Measurements from ENCODE around the gene USP34.
A peak's percentile ranks its signal among the peaks of the same experiment; 100 is the strongest.

Gene USP34

DNA sequence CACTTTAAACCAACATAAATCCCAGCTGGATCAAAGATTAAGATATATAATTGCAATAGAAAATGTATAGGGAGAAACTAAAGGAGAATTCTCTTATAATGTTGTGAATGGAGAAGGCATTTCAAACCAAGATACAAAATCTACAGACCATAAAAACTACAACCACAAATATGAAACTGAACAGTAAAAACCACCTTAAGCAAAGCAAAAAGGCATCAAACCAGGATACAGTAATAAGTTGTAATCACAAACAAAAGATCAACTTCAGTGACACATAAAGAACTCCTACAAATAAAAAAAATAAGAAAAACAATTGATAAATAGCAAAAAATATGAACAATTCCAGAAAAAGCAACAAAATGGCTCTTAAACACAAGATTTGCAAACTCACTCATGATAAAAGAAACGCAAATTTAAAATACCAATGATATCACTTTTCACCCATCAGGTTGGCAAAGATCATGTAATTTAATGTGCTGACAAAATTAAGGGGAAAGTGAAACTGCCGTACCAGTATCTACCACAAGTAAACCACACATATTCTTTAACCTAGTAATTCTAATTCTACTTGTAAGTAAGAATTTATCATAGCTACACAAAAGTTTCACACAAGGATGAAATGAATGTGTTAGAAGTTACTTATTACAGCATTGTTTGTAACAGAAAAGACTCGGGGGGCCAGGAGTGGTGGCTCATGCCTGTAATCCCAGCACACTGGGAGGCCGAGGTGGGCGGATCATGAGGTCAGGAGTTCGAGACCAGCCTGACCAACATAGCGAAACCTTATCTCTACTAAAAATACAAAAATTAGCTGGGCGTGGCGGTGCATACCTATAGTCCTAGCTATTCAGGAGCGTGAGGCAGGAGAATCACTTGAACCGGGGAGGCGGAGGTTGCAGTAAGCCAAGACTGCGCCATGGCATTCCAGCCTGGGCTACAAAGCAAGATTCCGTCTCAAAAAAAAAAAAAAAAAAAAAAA is 101.9 kb downstream of the USP34 start:
- no peak for DNase-seq (ENCODE audit: low spot score)

DNA sequence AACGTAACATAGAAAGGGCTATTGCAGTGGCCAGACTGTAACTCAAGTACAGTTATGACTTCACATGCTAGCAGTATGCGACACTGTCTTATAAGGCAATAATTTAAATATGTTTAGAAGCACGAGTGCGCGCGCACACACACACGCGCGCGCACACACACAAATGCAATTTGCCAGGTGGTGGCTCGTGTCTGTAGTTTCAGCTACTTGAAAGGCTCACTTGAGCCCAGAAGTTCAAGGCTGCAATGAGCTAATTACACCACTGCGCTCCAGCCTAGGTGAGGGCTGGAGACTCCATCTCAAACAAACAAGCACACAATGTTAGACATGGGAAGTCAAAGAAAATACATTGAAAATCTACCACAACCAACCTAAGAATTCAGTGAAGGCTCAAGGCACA is 103.7 kb downstream of the USP34 start:
- DNase-seq (ENCODE audit: low spot score), result no peak

- DNase-seq (ENCODE audit: low spot score), result no peak
These were observed 107.3 kb downstream of the USP34 start for GRCh38 chr2:61363580-61363979.

GRCh38 chr2:61362873-61363272 is 108.0 kb downstream of the USP34 start:
- DNase-seq (ENCODE audit: low spot score), result no peak

DNA sequence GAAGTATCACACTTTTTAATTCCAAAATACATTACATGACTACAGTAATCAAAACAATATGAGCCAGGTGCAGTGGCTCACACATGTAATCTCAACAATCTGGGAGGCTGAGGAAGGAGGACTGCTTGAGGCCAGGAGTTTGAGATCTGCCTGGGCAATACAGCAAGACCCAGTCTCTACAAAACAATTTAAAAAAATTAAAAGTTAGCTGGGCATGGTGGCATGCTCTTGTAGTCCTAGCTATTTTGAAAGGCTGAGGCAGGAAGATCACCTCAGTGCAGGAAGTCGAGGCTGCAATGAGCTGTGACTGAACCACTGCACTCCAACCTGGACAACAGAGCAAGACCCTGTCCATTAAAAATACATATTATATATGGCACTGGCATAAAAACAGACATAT is 109.8 kb downstream of the USP34 start:
- no peak for DNase-seq (ENCODE audit: low spot score)

GRCh38 chr2:61359058-61359457 is 111.8 kb downstream of the USP34 start:
- no peak for DNase-seq (ENCODE audit: low spot score)

DNA sequence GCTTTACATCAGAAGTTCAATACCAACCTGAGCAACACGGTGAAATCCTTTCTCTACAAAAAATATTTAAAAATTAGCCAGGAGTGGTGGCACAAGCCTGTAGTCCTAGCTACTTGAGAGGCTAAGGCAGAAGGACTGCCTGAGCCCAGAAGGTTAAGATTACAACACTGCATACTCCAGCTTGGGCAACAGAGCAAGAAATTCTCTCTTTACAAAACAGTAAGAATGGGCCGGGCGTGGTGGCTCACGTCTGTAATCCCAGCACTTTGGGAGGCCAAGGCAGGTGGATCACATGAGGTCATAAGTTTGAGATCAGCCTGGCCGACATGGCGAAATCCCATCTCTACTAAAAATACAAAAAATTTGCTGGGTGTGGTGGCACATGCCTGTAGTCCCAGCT is 113.2 kb downstream of the USP34 start:
- no peak for DNase-seq (ENCODE audit: low spot score)

- DNase-seq (ENCODE audit: low spot score), result peak; percentile 37
These were observed 113.9 kb downstream of the USP34 start for GRCh38 chr2:61356958-61357350.

GRCh38 chr2:61356261-61356957 is 114.5 kb downstream of the USP34 start:
- DNase-seq (ENCODE audit: low spot score), result peak; percentile 13

- DNase-seq (ENCODE audit: low spot score), result no peak
These were observed 116.2 kb downstream of the USP34 start for GRCh38 chr2:61354543-61355197.

DNA sequence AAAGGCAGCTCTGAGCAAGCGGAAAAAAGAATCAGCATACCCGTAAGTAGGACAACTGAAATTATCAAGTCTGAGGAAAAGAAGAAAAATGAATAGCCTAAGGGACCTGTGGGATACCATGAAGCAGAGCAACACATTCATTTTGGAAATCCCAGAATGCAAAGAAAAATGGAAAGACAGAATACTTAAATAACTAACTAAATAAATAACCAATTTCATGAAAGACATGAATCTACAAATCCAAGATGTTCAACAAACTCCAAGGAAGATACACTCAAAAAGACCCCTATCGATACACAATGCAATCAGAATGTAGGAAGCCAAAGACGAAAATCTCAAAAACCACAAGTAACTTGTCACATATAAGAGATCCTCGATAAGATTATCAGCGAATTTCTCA is 117.0 kb downstream of the USP34 start:
- DNase-seq (ENCODE audit: low spot score), result no peak

DNA sequence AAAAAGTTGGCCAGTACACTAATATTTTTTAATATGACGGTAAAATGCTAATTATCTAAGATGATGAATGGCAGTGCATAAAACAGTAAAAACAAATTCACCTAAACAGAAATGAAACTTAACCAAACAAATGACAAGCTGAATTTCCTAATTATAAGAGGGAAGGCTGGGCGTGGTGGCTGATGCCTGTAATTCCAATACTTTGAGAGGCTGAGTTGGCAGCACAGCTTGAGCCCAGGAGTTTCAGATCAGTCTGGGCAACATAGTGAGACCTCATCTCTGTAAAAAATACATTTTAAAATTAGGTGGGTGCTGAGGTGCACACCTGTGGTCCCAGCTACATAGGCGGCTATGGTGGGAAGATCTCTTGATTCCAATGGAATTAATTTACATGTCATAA is 120.1 kb downstream of the USP34 start:
- no peak for DNase-seq (ENCODE audit: low spot score)

DNA sequence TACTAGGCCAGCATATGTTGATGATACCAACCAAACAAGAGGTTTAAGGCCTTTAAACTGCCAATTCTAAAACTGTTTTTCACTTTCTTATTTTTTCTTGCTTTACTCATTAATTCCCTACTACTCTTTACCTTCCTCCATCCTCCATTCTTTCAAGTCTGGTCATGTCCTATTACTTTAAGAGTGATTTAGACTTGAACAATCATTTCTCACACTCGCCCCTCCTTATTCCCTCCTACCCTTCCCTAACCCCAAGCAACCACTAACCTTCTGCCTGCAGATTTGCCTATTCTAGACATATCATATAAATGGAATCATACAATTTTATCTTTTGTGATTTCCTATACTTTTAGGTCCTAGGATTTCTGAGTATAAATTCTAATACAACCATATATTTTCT is 127.7 kb downstream of the USP34 start:
- DNase-seq (ENCODE audit: low spot score), result no peak

DNA sequence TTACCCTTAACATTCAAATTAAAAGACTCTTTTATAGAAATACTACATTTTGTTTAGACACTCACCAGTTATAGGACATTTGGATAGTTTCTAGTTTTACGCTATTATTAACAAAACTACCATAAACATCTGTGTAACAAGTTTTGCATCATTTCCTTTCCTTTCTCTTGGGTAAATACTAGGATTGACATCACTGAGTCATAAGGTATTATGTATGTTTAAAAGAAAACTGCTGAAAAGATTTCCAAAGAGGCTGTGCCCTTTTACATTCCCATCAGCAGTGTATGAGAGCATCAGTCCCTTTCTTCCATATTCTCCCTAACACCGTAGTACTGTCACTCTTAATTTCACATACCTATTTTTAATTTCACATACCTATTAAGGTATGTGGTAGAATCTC is 130.6 kb downstream of the USP34 start:
- no peak for DNase-seq (ENCODE audit: low spot score)

DNA sequence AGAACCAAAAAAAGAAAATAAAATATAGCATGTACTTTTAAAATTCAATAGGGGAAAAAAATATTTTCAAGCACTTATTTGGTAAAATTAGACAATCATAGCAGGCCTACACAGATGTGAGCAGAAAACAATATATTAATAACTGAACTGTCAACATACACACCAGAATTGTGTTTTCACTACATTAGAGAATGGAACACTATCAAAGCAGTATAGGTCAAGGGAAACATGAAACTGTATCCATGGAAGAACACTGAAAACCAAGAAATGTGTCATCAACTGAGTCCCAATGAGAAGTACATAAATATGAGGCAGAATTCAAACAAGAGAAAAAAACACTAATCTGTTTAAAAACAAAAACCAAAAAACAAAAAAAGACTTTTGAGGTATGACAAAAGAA is 132.4 kb downstream of the USP34 start:
- DNase-seq (ENCODE audit: low spot score), result no peak

DNA sequence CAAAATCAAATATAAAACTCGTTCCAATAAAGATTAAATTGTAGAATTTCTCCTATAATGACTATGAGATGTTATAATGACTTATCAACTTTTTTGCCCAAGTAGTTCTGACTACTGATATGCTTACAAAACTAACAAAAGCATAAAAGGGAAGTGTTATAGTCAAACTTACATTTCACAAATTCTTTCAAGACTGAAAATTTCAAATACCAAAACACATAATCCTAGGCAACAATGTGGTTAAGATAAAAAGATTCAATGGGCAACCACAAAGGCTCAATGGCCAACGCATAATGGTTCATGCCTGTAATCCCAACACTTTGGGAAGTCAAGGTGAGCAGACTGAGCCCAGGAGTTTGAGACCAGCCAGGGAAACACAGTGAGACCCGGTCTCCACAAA is 135.7 kb downstream of the USP34 start:
- DNase-seq (ENCODE audit: low spot score), result no peak

- no peak for DNase-seq (ENCODE audit: low spot score)
These were observed 136.4 kb downstream of the USP34 start for GRCh38 chr2:61334466-61334865.

DNA sequence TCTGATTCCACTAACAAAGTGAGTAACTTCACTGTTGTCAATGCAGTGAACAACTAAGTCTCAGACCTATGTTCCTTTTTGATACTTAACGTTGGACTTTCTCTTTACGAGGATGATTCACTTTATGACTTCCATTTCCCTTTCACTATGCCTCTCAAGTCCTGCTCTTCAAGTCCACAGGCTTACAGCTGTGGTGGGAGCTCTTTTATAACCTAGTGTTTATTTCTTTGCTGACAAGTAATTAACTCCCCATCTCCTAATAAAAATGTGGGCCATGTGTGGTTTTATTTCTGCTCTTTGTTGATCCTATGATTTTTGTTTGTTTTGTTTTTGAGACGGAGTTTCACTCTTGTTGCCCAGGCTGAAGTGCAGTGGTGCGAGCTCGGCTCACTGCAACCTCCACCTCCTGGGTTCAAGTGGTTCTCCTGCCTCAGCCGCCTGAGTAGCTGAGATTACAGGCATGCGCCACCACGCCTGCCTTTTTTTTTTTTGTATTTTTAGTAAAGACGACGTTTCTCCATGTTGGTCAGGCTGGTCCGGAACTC is 142.1 kb downstream of the USP34 start:
- peak; percentile 9 for DNase-seq (ENCODE audit: low spot score)

DNA sequence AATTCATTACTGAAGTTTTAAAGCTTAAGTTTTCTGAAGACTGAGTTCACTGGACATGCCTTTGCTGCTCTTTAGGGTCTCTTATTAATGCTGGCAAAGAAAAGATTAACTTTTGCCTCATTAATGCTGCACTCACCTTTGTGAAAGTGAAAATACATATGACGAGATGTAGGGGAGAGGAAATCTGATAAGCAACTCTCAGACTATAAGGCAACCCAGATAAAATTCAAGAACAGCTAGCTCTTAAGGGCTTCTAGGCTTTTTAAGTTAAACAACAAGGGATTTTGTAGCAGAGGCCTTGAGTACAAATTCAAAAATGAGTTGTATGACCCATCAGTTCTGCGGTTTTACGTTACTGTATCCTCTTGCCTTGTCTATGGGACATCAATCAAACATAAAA is 143.7 kb downstream of the USP34 start:
- no peak for DNase-seq (ENCODE audit: low spot score)

- no peak for DNase-seq (ENCODE audit: low spot score)
These were observed 144.5 kb downstream of the USP34 start for GRCh38 chr2:61326423-61326822.

DNA sequence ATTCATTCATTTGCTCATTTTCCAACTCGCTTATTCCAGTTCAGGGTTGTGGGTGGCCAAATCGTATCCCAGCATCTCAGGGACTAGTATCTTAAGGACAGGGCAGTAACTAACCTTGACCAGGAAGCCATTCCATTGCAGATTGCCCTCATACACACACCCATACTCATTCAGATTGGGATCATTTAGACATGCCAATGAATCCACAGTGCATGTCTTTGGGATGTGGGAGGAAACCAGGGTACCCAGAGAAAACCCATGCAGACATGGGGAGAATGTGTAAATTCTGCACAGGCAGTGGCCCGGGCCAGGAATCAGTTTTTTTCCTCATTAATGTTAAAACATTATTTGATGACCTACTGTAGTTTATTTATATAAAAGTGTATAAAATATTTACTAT is 150.7 kb downstream of the USP34 start:
- no peak for DNase-seq (ENCODE audit: low spot score)

DNA sequence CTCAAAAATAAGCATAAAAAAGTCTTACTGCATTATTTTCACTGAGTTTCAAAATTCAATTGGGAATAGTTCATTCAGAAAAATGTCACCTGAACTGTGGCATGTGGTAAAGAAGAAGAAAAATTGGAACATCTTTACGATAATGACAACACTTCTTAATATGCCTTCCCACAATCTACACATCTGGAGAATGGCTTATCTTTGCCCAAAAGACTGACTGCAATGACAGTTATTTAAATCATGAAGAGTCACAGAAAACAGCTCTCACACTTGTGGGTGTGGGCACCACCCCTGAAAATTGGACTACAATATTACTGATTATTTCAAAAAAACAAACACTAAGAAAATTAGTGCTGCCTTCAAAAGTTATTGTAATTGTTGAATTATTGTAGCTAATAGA is 152.3 kb downstream of the USP34 start:
- DNase-seq (ENCODE audit: low spot score), result no peak

GRCh38 chr2:61295981-61296380 is 174.9 kb downstream of the USP34 start:
- DNase-seq (ENCODE audit: low spot score), result no peak

Measured in AG08395 (cell line).